HG02938 (cell line): ENCODE data around the gene ADGRE2.
"Not testable (repeated sequence)": the region's sequence is repeated elsewhere in the genome, so short reads cannot be mapped to it uniquely, and the experiment has no call there.

Source experiments
- ATAC-seq: cut with Tn5 transposase; IDR thresholded peaks from one replicate; pipeline ENCODE4 v1.9.1; 2021; ENCODE audit warnings: mild to moderate bottlenecking, moderate library complexity; ENCODE audit not compliant: unreplicated experiment

ADGRE2 gene

DNA sequence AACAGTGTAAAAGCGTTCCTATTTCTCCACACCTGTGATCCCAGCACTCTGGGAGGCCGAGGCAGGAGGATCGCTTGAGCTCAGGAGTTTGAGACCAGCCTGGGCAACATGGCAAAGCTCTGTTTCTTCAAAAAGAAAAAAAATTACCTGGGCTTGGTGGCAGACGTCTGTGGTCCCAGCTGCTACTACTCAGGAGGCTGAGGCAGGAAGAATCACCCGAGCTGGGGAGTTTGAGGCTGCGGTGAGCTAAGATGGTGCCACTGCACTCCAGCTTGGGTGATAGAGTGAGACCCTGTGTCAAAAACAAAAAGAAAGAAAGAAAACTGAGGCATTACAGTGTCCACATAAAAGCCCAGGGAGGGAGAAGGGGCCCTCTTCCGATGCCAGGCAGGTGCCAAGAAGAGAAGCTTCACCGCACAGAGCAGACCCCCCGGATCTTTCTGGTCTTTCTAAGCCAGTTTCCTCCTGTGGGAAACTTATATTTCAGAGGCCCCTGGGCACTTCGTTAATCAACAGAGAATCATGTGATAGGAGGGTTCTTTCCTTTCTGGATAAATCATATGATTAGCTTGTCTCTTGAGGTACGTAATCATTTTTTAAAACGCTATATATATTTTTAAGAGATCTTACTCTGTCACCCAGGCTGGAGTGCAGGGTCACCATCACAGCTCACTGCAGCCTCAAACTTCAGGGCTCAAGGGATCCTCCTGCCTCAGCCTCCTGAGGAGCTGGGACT, at the start of gene ADGRE2:
TSS of gene ADGRE2 (minus strand) at position 451 of the 736 bp plus-strand sequence. CDS start 1,804 bp downstream, outside the sequence.
- ATAC-seq = not testable (repeated sequence)

DNA sequence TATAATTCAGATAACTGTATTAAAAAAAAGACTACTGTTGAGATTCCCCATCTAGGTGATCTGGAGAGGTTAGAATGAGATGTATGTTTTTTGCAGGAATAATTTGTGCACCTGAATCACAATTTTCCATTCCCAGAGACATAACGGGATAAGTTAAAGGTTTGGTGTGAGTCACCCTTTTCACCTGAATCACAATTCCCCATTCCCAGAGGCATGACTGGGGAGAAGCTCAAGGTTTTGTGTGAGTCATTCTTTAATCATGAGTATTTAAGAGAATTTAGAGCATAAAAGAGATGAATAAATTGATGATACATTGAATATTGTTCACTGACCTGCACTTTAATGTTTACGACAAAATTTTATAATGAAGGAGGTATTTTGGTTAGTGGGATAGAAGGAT, 47.6 kb upstream of the ADGRE2 start:
- no peak for ATAC-seq

DNA sequence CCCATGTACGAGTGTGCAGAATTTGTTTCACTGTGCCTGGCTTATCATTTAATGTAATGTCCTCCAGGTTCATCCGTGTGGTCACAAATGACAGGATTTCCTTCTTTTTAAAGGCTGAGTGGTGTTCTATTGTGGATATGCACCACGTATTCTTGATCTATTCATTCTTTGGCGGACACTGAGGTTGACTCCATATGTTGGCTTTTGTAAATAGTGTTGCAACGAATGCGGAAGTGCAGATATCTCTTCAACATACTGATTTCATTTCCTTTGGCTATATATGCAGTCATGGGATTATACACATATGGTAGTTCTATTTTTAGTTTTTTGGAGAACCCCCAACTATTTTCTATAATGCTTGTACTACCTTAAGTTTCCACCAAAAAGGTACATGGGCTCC, 43.6 kb upstream of the ADGRE2 start:
- ATAC-seq = no peak

DNA sequence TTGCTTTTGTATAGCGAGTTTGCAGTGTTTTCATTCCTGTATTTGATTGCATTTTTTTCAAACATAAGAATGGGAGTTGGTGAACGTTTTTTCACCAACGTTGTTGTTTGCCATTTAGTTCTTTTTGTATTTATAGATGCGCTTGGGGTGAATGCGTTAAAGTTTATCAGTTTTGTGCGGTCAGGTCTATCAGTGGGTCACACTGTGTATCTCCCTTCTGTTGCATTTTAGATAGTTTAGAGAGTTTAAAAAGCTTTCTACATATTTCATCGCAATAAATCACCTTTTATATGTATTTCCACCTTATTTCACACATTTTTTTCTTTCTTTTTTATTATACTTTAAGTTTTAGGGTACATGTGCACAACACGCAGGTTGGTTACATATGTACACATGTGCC, 40.2 kb upstream of the ADGRE2 start:
- ATAC-seq = no peak

DNA sequence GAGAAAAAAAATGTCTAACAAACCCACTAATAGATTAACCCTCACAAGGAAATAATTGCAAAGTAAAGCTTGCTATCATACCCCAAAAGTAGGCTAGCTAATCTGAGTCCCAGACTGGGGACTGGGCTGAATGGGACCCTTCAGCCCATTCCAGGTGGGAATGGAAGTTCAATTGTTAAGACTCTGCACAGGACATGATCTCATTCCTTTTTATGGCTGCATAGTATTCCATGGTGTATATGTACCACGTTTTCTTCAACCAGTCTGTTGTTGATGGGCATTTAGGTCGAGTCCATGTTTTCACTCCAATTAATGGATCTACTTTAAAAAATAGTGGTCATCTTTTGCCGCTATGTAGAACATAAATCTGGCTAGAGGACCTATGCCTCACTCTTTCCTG, 38.7 kb upstream of the ADGRE2 start:
- no peak for ATAC-seq

DNA sequence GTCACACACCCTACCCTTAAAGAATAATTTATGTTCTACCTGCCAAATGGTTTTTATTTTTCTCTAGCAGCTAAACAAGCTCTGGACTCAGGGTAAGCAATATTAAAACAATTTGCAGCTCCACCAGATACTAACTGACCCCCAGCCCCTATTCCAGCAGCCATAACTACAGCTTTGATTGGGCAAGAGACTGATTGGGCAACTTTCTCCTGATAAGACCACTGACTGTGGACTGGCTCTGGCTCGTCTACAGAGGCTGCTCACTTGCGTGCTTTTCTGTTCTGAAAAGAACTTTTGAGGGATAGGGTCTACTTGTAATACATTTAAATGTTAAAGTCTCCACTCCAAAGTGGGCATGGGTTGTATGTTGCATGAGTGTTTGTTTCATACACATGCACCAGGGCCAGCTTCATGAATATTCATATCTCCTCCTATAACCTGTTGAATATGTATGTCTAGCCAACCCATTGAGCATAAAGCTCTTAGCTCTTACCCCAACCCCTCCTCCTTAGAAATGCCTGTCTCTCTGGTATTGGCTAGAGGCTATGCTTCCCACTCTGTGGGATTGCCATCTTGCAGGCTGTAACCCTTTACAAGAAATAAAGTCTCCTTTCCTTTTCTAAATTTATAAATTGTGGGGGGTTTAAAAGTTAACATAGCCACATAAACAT, 36.8 kb upstream of the ADGRE2 start:
- ATAC-seq = no peak

DNA sequence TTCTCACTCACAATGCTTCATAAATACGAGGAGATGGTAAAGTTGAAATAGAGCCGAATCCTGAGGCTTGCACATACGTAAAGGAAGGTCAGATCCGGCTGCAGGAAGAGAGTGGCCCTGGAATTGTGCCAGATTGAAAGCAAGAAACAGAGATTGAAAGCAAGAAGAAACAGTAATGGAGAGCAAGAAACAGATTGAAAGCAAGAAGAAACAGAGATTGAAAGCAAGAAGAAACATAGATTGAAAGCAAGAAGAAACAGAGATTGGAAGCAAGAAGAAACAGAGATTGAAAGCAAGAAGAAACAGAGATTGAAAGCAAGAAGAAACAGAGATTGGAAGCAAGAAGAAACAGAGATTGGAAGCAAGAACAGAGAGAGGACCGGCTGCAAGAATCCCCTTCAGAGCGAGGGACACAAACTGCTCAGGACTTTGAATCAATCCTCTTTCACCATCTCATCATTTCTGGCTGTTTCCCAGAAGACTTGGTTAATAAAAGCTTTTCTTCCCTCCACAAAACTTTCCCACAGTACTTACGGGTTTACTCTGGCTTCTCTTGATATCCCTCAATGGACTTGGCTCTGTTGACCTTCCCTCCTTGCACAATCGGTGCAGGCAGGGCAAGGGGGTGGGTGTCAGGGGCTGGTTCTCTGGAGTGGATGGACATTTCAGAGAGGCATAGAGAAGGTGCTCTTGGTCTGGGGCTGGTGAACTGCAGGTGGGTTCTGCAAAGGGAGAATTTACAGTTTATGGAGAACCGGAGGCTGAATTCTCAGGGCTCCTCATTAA, 31.1 kb upstream of the ADGRE2 start:
- no peak for ATAC-seq

DNA sequence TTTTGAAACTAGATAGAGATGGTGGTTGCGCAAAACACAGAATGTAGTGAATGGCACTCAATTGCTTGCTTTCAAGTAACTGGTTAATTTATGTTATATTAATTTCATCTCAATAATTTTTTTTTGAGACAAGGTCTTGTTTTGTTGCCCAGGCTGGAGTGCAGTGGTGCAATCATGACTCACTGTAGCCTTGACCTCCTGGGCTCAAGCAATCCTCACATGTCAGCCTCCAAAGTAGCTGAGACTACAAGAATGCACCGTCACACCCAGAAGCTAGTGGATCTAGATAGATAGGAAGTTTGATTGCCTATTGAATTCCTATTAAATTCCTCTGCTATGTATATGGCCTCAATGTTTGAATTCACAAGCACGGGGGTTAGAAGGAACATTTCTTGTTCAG, 26.4 kb upstream of the ADGRE2 start:
- ATAC-seq = no peak

DNA sequence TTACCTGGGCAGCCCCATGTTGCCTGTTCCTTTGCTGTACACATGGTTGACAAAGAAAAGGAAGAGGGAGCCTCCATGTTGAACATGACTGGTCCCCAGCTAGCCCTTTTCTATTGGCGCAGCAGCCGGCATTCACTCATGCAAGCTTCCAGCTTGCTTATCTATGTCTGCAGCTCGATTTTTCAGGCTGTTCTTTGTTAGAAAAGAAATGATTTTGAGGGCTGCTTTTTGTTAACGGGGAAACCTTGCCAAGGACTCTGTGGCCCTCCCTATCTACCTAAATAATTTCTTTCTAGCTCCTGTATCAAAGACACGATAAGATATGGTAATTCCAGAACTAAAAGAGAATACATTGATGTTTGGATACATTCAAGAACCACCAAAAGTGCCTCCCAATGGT, 20.4 kb upstream of the ADGRE2 start:
- no peak for ATAC-seq

DNA sequence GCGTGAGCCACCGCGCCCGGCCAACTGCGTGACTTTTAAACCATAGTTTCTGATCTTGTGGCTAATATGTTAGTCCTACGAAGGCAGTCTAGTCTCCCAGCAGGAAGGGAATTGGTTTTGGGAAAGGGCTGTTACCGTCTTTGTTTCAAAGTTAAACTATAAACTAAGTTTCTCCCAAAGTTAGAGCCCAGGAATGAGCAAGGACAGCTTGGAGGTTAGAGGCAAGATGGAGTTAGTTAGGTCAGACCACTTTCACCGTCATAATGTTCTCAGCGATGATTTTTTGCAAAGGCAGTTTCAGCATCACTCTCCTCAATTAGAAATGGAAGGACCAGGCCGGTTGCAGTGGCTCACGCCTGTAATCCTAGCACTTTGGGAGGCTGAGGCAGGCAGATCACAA, 17.7 kb upstream of the ADGRE2 start:
- no peak for ATAC-seq

DNA sequence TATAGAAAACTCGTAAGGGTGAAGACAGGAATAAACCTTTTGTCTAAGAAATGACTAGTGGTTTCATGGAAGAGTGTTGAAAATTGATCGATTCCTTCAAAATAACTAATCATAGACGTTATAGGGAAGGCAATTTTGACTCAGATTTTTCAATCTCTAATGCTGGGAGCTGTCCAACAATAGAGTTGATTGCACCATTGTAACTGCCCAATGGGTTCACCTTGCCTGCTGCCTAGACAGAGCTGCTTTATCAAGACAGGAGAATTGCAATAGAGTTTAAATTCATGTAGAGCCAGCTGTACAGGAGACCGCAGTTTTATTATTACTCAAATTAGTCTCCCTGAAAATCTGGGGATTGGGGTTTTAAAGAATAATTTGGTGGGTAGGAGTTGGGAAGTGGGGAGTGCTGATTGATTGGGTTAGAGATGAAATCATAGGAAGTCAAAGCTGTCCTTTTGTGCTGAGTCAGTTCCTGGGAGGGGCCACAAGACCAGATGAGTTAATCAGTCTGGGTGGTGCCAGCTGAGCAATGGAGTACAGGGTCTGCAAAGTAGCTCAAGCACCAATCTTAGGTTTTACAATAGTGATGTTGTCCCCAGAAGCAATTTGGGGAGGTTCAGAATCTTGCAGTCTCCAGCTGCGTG, 16.8 kb upstream of the ADGRE2 start:
- ATAC-seq = no peak

DNA sequence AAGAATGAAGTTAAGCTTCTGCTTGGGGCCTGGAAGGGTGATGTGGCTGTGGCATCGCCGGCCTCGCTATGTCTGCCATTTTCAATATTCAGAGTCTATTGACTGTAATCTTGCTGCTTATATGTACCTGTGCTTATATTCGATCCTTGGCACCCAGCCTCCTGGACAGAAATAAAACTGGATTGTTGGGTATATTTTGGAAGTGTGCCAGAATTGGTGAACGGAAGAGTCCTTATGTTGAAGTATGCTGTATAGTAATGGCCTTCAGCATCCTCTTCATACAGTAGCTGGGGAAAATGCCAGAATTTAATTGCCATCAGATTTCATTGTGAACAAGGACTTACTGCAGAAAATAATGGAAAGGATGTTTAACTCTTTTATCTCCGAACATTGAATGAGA, 13.9 kb upstream of the ADGRE2 start:
- ATAC-seq = not testable (repeated sequence)

DNA sequence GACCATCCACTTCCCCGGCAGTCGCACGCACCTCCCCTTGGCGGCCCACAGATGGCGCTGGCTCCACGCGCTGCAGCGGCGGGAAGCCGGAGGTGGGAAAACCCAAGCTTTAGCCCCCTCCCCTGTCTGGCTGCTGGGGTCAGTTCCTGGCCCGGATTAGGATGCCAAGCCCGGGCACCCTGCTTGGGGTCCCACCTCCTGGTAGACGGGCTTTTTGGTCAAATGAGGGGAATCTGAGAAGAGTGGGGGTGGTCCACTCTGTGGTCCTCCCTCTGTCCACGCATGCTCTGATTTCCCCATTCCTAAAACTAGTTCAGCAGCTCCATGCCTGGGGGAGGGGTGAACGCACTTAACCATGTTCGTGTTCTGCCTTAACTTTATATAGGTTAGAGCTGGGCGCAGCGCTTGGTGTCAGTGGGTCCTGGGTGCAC, 8.1 kb upstream of the ADGRE2 start:
- ATAC-seq = no peak

DNA sequence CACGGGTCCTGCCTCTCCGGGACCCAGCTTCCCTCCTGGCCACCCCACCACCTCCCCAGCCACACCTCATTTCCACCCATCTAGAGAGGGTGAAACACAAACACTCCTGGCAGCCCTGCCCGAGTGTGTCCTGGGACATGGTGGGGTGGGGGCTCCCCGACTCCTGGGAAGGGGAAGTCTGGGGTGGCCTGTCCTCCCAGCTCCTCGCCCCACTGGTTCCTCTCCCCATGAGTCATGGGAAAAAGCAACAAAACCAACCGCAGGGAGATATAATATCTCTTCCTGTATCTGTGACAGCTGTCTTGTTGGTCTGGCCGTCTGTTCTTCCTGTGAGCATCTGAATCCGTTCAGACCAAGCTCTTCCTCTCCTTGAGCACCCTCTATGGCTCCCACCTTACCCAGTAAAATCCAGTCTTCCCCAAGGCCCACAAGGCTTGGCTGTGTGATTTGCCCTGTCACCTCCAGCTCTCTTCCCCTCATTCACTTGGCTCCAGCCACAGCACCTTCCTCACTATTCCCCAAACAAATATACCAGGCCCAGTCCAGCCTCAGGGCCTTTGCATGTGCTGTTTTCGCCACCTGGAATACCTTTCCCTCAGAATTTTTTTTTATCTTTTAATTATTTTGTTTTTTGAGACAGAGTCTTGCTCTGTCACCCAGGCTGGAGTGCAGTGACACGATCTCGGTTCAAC, 6.9 kb upstream of the ADGRE2 start:
- not testable (repeated sequence) for ATAC-seq

DNA sequence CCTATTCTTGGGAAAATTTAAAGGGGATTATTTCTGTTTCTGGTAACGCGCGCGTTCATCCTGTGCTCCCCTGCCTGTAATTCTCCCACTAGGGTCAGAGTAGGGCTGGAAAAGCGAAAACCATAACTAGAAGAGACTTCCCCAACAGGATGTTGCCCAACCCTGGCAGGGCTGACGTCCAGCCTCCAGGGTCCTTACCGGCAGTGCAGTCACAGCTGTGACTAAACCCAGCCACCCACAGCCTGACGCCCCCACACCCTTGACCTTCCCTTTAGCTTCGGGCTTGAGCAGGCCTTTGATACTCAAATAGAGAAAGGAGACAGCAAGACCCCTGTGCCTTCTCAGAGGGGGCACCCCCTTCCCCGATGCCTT, 6.4 kb upstream of the ADGRE2 start:
- ATAC-seq = not testable (repeated sequence)

DNA sequence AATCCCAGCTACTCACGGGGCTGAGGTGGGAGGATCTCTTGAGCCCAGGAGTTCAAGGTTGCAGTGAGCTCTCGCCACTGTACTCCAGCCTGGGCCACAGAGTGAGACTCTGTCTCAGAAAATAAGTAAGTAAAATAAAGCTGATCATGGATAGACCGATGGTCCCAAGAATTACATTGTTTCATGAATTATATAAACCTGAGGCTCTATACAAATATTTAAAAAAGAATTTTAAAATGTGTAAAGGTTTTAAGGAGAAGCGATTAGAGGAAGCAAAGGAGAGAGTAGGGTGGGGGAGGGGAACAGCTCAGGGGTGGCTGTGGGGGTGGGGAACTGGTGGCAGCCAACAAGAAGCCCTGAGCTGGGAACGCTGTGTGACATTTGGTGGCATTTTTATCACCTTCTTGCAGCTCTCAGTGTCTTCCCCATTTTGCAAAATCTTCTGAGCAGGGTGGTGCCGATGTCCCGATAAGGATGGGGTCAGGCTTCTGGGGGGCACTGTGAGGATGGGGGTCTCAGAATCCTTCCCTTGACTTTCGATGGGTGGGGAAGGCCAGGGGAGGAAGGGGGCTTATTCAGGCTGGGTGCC, 5.1 kb upstream of the ADGRE2 start:
- ATAC-seq = not testable (repeated sequence)

DNA sequence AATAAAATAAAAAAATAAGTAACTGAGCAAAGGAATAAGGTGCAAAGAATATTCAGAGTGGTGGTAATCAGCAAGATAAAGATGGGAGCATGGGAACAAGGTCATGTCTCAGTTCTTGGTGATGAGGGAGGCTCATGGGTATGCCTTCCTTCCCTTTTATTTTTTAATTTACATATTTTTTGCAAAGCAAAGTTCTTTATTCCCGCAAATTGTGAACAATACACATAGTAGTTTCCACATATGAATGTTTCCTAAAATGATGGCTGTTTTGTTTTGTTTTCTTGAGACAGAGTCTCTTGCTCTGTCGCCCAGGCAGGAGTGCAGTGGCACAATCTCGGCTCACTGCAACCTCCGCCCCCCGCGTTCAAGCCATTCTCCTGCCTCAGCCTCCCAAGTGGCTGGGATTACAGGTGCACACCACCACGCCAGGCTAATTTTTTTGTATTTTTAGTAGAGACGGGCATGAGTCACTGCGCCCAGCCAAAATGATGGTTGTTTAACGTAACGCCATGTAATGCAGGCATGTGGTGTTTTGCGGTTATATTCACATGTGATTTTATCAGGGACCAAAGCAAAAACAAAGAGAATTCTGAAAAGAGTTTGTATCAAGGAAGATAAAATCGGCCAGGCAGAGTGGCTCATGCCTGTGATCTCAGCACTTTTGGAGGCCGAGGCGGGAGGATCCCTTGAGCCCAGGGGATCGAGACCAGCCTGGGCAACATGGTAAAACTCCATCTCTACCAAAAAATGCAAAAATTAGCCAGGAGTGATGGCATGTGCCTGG, 4.5 kb upstream of the ADGRE2 start:
- no peak for ATAC-seq

DNA sequence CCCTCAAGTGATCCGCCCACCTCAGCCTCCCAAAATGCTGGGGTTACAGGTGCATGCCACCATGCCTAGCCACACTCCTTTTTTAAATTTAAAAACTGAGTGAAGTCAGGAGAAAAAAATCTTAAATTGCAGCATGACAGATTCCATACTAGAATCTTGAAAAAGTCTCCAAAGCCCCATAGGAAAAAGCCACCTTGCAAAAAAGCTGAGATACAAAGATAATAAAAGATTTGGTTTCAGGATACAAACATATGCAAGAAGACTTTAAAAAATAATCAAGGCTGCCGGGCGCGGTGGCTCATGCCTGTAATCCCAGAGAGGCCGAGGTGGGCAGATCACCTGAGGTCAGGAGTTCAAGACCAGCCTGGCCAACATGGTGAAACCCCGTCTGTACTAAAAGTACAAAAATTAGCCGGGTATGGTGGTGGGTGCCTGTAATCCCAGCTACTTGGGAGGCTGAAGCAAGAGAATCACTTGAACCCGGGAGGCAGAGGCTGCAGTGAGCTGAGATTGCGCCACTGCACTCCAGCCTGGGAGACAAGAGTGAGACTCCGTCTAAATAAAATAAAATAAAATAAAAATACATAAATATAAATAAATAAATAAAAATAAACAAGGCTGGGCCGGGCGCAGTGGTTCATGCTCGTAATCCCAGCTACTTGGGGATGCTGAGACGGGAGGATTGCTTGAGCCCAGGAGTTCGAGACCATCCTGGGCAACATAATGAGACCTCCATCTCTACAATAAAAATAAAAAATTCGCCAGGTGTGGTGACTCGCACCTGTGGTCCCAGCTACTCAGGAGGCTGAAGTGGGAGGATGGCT, 3.6 kb upstream of the ADGRE2 start:
- not testable (repeated sequence) for ATAC-seq
